Stomach (tissue), 19 donors: ENCODE data around the gene UBQLN4. TPM values are rescaled to one million over a fixed set of nuclear protein-coding genes. Genes with fewer than 3 reads are reported as not detected.

Experiments used
- DNase-seq, 2 donors: peaks; one replicate each; pipeline versions ENCODE4 v3.0.0 to v3.0.0-alpha.2; 2013 to 2019
- H3K27ac ChIP-seq, 5 donors: fragments of 200-600 bp in 4 of 5; sonication (generic) in 4 of 5; one replicate each; pipeline ENCODE4 v1.5.1; 2013 to 2019; ENCODE audit warnings: mild to moderate bottlenecking in 1 of 5, moderate library complexity in 1 of 5
- H3K27me3 ChIP-seq, 3 donors: fragments of 200-600 bp; sonication (generic); one replicate each; pipeline ENCODE4 v1.5.1; 2017 to 2019; ENCODE audit warnings: mixed run types in 1 of 3
- H3K36me3 ChIP-seq, 4 donors: fragments of 200-600 bp; sonication (generic); 1 replicate in 3 of 4; 2 replicates in 1 of 4; pipeline ENCODE4 v1.5.1; 2016 to 2019
- H3K4me1 ChIP-seq, 4 donors: fragments of 200-600 bp; sonication (generic); one replicate each; pipeline ENCODE4 v1.5.1; 2016 to 2019
- H3K4me3 ChIP-seq, 4 donors: fragments of 200-600 bp; sonication (generic) in 3 of 4; one replicate each; pipeline ENCODE4 v1.5.1; 2016 to 2019; ENCODE audit warnings: mild to moderate bottlenecking in 1 of 4
- H3K9me3 ChIP-seq, 4 donors: fragments of 200-600 bp; sonication (generic); one replicate each; pipeline ENCODE4 v1.5.1; 2016 to 2019
- CTCF ChIP-seq, 7 experiments: fragments of 450-650 bp in 4 of 7; fragments of 200-600 bp in 3 of 7; sonication (generic) in 3 of 7; IDR thresholded peaks; one replicate each; pipeline ENCODE4 v1.5.1; 2016 to 2019; ENCODE audit warnings: antibody characterized with exemption in 7 of 7, control low read depth in 2 of 7, mild to moderate bottlenecking in 1 of 7
- EP300 ChIP-seq: sonication (generic); formaldehyde crosslinking; IDR thresholded peaks from one replicate; pipeline ENCODE4 v1.6.1; 2017; ENCODE audit warnings: antibody characterized with exemption
- POLR2A ChIP-seq, 4 donors: fragments of 450-650 bp; IDR thresholded peaks; one replicate each; pipeline ENCODE4 v1.6.1; 2016; ENCODE audit warnings: antibody characterized with exemption in 4 of 4, control low read depth in 2 of 4, mild to moderate bottlenecking in 1 of 4, moderate library complexity in 1 of 4
- POLR2AphosphoS5 ChIP-seq, 3 donors: sonication (generic); formaldehyde crosslinking; IDR thresholded peaks; one replicate each; pipeline ENCODE4 v1.6.1; 2016; ENCODE audit warnings: antibody characterized with exemption in 3 of 3
- WGBS, 5 donors: extraction: QIAGEN DNeasy Blood & Tissue Kit in 3 of 5; methylation state at CpG; one replicate each; pipeline versions ENCODE4 v1.1.5 to v1.1.7; 2013 to 2018; 5-methylcytosine and 5-hydroxymethylcytosine counted together
- intact Hi-C: fragments of 100-400 bp; cut with DNase I; formaldehyde crosslinking; loops from one replicate; pipeline ENCODE4 v1.15.1; 2023; ENCODE audit warnings: low total_unique reads
- long read RNA-seq, 10 donors: transcript quantifications; one replicate each; lab custom pipeline, GENCODE V29; 2026
- polyA plus RNA-seq, 3 donors: library from polyadenylated mRNA; stranded (reverse); fragments of 200-250 nt; gene quantifications; one replicate each; pipeline ENCODE4 v1.2.3, GENCODE V29; 2013
- total RNA-seq, 5 donors: library from RNA; depleted of rRNA; stranded (reverse); fragments of >200 nt; gene quantifications; one replicate each; pipeline versions ENCODE4 v1.1.0 to v1.2.3, GENCODE V29; 2014 to 2016
- donor health status: healthy with polysubstance abuse.
- donor health status: Bipolar disorder and iron deficiency.
- donor health status: healthy.

UBQLN4 gene
- total RNA-seq (10 to 100 TPM in 3 of 5 donors, 1 to 10 TPM in 2; 6.4 to 41.1 (median 14.0) TPM), polyA plus RNA-seq (10 to 100 TPM; 17.3 to 25.5 (median 20.6) TPM)
- long read RNA-seq, donor 1, result 0 reads
- long read RNA-seq, donor 2, partial matches to known transcripts, result 0 of 5 reads
- long read RNA-seq, donor 2, other reads (novel, unspliced or antisense), result 0 of 5 reads
- long read RNA-seq, donor 3, partial matches to known transcripts, result 0 of 1 reads
- long read RNA-seq, donor 3, other reads (novel, unspliced or antisense), result 0 of 1 reads
- long read RNA-seq, donor 4, result 0 reads
- long read RNA-seq, donor 5, partial matches to known transcripts, result 13 of 17 reads
- long read RNA-seq, donor 5, other reads (novel, unspliced or antisense), result 0 of 17 reads
- long read RNA-seq, donor 6, result 0 reads
- long read RNA-seq, donor 7, partial matches to known transcripts, result 6 of 6 reads
- long read RNA-seq, donor 7, other reads (novel, unspliced or antisense), result 0 of 6 reads
- long read RNA-seq, donor 8, partial matches to known transcripts, result 41 of 130 reads
- long read RNA-seq, donor 8, other reads (novel, unspliced or antisense), result 85 of 130 reads
- long read RNA-seq, donor 9, partial matches to known transcripts, result 6 of 8 reads
- long read RNA-seq, donor 9, other reads (novel, unspliced or antisense), result 0 of 8 reads
- long read RNA-seq, donor 10, partial matches to known transcripts, result 6 of 7 reads
- long read RNA-seq, donor 10, other reads (novel, unspliced or antisense), result 0 of 7 reads

- DNase-seq, result peak; percentile 91 to 96
- no peaks in the 10 kb centered on the region for H3K9me3 ChIP-seq
- peak within 1 kb of the TSS; percentile 91 to 94 (median 93) for H3K27ac ChIP-seq
- peak within 1 kb of the TSS; percentile 71 to 97 (median 86) for H3K4me3 ChIP-seq
- H3K36me3 ChIP-seq, result peaks cover 14 to 41% (median 36%) of the 10 kb centered on the region in 4 donors
- peaks cover 14 to 39% (median 29%) of the 10 kb centered on the region in 4 donors for H3K4me1 ChIP-seq
- no peaks in the 10 kb centered on the region for H3K27me3 ChIP-seq
- 0 to 1% (median 0%) methylated on average over 27 to 34 of the region's 49 CpGs for WGBS, 5 donors
- TF ChIP-seq CTCF (IDR thresholded peaks at IDR 0.05) (peak in 4 of 7 experiments; percentile 15 to 82 (median 62)), EP300 (no peak), POLR2AphosphoS5 (IDR thresholded peaks at IDR 0.05) (peak in 2 of 3 donors; percentile 21 to 50), POLR2A (IDR thresholded peaks at IDR 0.05) (no peak)
- intact Hi-C loops, result no loop called here
Measured at GRCh38 chr1:156053768-156054499, at the start of gene UBQLN4. Gene UBQLN4, minus strand, starts transcription at chr1:156053798. Its CDS starts 97 bp downstream, at chr1:156053701.

- Histone ChIP-seq H3K27ac (peak overlapping the region; percentile 72 to 96 (median 93)), H3K4me1 (peaks cover 40 to 80% (median 62%) of the 10 kb centered on the region in 4 donors), H3K36me3 (no peaks in the 10 kb centered on the region), H3K9me3 (no peaks in the 10 kb centered on the region), H3K4me3 (no peak overlapping the region), H3K27me3 (no peaks in the 10 kb centered on the region)
- intact Hi-C loops, result no loop called here
- TF ChIP-seq CTCF (IDR thresholded peaks at IDR 0.05), result no peak
- TF ChIP-seq EP300, result no peak
- DNase-seq, result peak in 1 of 2 donors; percentile 80
- 64 to 85% (median 70%) methylated on average over 14 to 16 of the region's 16 CpGs for WGBS, 5 donors
Measured at GRCh38 chr1:156102633-156103511, 49.3 kb upstream of the UBQLN4 start.

GRCh38 chr1:156101880-156102279 lies 48.3 kb upstream of the UBQLN4 start:
- no peaks in the 10 kb centered on the region for H3K27me3 ChIP-seq
- peaks cover 40 to 79% (median 60%) of the 10 kb centered on the region in 4 donors for H3K4me1 ChIP-seq
- peak overlapping the region in 4 of 5 donors; percentile 90 to 96 (median 94) for H3K27ac ChIP-seq
- no peak overlapping the region for H3K4me3 ChIP-seq
- WGBS, 5 donors, result 50 to 64% (median 62%) methylated on average over 6 of the region's 6 CpGs
- no peaks in the 10 kb centered on the region for H3K9me3 ChIP-seq
- peak in 1 of 2 donors; percentile 48 for DNase-seq
- no peak for TF ChIP-seq POLR2AphosphoS5 (IDR thresholded peaks at IDR 0.05)
- TF ChIP-seq CTCF (IDR thresholded peaks at IDR 0.05), result no peak
- no peak for TF ChIP-seq POLR2A (IDR thresholded peaks at IDR 0.05)
- TF ChIP-seq EP300, result no peak
- no peaks in the 10 kb centered on the region for H3K36me3 ChIP-seq
- intact Hi-C loops, result no loop called here
